ENCODE data around the gene SMAP1.

SMAP1 gene

DNA sequence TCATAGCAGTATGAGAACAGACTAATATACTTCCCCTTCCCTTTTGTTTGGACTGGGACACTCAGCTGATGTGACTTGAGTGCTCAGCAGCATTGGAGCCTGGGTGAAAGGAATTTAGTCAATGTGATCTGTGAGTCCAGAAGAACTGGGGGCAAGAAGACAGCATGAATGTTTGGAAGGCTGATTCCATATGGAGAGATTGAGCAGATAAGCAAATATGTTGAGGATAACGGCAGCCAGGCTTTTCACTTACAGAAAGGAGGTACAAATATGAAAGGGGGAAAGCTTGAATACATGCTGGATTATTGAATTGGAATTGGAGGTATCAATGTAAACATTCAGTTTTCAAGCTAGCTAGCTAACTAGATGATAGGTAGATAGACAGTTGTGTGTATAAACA is 37.8 kb upstream of the SMAP1 start:
- DNase-seq, result no peak
- Mint-ChIP-seq H3K4me1 (no peaks in the 10 kb centered on the region), H3K36me3 (ENCODE audit: low read depth) (no peaks in the 10 kb centered on the region), H3K4me3 (no peak overlapping the region), H3K27ac (no peak overlapping the region), H3K9me3 (peaks cover 7% of the 10 kb centered on the region), H3K27me3 (ENCODE audit: low read depth, poor library complexity) (no peaks in the 10 kb centered on the region)
- TF ChIP-seq, protein P1, sequence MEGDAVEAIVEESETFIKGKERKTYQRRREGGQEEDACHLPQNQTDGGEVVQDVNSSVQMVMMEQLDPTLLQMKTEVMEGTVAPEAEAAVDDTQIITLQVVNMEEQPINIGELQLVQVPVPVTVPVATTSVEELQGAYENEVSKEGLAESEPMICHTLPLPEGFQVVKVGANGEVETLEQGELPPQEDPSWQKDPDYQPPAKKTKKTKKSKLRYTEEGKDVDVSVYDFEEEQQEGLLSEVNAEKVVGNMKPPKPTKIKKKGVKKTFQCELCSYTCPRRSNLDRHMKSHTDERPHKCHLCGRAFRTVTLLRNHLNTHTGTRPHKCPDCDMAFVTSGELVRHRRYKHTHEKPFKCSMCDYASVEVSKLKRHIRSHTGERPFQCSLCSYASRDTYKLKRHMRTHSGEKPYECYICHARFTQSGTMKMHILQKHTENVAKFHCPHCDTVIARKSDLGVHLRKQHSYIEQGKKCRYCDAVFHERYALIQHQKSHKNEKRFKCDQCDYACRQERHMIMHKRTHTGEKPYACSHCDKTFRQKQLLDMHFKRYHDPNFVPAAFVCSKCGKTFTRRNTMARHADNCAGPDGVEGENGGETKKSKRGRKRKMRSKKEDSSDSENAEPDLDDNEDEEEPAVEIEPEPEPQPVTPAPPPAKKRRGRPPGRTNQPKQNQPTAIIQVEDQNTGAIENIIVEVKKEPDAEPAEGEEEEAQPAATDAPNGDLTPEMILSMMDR (IDR thresholded peaks at IDR 0.05), result no peak

DNA sequence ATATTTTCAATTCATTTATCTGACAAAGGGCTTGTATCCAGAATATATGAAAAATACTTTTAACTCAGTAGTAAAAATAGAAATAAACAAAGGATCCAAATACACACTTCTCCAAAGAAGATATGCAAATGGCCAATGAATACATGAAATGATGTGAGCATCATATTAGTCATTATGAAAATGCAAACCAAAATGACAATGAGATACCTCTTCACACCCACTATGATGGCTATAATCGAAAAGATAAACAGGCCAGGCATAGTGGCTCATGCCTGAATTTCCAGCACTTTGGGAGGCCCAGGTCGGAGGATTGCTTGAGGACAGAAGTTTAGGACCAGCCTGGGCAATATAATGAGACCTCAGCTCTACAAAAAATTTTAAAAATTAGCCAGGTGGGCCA is 33.8 kb upstream of the SMAP1 start:
- H3K27me3 Mint-ChIP-seq (ENCODE audit: low read depth, poor library complexity), result peaks cover 4% of the 10 kb centered on the region
- TF ChIP-seq, protein P1 (IDR thresholded peaks at IDR 0.05), result no peak

DNA sequence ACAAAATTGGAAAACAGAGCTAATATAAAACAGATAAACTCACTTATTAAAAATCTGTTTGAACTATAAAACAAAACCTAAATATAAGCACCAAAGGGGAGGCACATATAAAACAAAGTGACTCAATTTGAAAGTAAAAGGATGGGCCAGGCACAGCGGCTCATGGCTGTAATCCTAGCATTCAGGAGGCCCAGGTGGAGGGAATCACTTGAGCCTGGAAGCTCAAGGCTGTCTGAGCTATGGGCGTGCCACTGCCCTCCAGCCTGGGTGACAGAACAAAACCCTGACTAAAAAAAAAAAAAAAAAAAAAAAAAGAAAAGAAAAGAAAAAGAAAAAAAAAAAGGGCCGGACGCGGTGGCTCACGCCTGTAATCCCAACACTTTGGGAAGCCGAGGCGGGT is 31.1 kb upstream of the SMAP1 start:
- H3K27me3 Mint-ChIP-seq (ENCODE audit: low read depth, poor library complexity), result peaks cover 4% of the 10 kb centered on the region
- no peaks in the 10 kb centered on the region for H3K36me3 Mint-ChIP-seq (ENCODE audit: low read depth)
- DNase-seq, result no peak
- H3K4me1 Mint-ChIP-seq, result no peaks in the 10 kb centered on the region
- TF ChIP-seq, protein P1 (IDR thresholded peaks at IDR 0.05), result no peak
- no peak overlapping the region for H3K4me3 Mint-ChIP-seq
- H3K9me3 Mint-ChIP-seq, result no peaks in the 10 kb centered on the region
- H3K27ac Mint-ChIP-seq, result no peak overlapping the region

More for the DNA sequence above, 33.8 kb upstream of the SMAP1 start:
- H3K9me3 Mint-ChIP-seq, result no peaks in the 10 kb centered on the region
- H3K36me3 Mint-ChIP-seq (ENCODE audit: low read depth), result no peaks in the 10 kb centered on the region
- H3K4me3 Mint-ChIP-seq, result no peak overlapping the region
- DNase-seq, result no peak
- no peaks in the 10 kb centered on the region for H3K4me1 Mint-ChIP-seq
- no peak overlapping the region for H3K27ac Mint-ChIP-seq

DNA sequence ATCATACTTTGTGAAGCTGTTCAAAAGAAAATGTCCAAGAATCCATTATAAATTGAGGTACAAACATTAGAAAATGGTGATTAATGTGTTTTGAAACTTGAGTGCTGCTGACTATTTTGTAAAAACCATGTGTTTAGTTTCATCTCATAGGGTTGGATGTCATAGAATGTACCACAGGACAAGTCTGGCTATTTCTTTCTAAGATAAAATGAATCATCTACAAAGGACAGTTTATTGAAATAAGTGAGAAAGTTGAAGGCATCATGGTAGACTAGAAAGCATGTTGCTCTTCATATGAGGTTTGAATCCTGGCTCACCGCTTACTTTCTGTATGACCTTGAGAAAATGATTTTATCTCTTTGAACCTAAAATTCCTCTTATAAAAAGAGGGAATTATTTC is 29.2 kb upstream of the SMAP1 start:
- TF ChIP-seq, protein P1 (IDR thresholded peaks at IDR 0.05), result no peak
- Mint-ChIP-seq H3K36me3 (ENCODE audit: low read depth) (no peaks in the 10 kb centered on the region), H3K27ac (no peak overlapping the region), H3K27me3 (ENCODE audit: low read depth, poor library complexity) (peaks cover 4% of the 10 kb centered on the region), H3K9me3 (no peaks in the 10 kb centered on the region), H3K4me3 (no peak overlapping the region), H3K4me1 (no peaks in the 10 kb centered on the region)
- DNase-seq, result no peak

DNA sequence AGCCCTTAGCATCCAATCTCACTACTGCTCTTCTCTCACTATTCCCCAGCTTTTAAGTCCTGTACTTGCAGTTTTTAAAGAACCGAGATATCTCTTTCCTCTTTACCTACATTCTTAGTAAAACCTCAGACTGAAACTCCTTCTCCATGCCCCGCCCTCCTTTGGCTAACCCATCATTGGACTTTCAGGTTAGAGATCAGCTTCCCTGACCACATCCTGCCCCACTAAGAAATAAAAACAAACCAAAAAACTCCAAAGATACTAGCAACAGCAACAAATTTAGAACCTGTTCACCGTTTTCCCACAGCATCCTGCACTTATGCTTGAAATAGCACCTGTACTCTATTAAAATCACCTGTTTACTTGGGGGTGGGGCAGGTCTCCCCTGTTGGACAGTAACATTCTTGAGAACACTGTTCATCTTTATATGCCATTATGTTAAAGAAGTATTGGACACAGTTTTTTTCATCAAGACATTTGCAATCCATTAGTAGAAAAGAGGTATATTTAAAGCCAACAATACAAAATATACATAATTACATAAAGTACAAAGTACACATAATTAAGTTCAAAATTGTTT is 16.3 kb upstream of the SMAP1 start:
- Mint-ChIP-seq H3K4me3 (no peak overlapping the region), H3K36me3 (ENCODE audit: low read depth) (no peaks in the 10 kb centered on the region), H3K27me3 (ENCODE audit: low read depth, poor library complexity) (no peaks in the 10 kb centered on the region), H3K27ac (peak overlapping the region; percentile 68), H3K4me1 (no peaks in the 10 kb centered on the region), H3K9me3 (no peaks in the 10 kb centered on the region)
- TF ChIP-seq, protein P1 (IDR thresholded peaks at IDR 0.05), result no peak
- DNase-seq, result no peak

DNA sequence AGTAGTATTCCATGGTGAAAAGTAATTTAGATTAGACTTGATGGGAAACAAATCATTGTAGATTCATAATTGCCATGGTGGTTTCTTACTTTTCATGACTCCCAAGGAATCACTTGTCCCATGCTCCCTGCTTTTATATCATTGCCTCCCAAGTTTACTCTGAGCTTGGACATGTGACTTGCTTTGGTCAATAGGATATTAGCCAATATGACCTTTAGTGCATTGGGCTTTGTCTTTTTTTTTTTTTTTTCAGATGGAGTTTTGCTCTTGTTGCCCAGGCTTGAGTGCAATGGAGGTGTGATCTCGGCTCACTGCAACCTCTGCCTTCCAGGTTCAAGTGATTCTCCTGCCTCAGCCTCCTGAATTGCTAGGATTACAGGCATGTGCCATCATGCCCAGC is 15.5 kb upstream of the SMAP1 start:
- H3K27ac Mint-ChIP-seq, result no peak overlapping the region
- no peak overlapping the region for H3K4me3 Mint-ChIP-seq
- TF ChIP-seq, protein P1 (IDR thresholded peaks at IDR 0.05), result no peak
- no peaks in the 10 kb centered on the region for H3K36me3 Mint-ChIP-seq (ENCODE audit: low read depth)
- H3K9me3 Mint-ChIP-seq, result no peaks in the 10 kb centered on the region
- DNase-seq, result no peak
- H3K4me1 Mint-ChIP-seq, result no peaks in the 10 kb centered on the region
- H3K27me3 Mint-ChIP-seq (ENCODE audit: low read depth, poor library complexity), result no peaks in the 10 kb centered on the region
